GM12878 (cell line): ENCODE data around the gene WNT7A. TPM values are rescaled to one million over a fixed set of nuclear protein-coding genes. Genes with fewer than 3 reads are reported as not detected.

ENCODE experiments used
- ATAC-seq: fragments of 200-7000 bp; cut with Tn5 transposase; 3 replicates; pipeline ENCODE4 v1.9.1; 2020; ENCODE audit warnings: mild to moderate bottlenecking, moderate library complexity
- BruUV-seq: library from RNA; stranded (reverse); fragments of 400-500 nt; replicated peaks from 2 replicates; lab custom pipeline; 2021; lab: Mats Ljungman, UMichigan
- CTCF ChIA-PET: fragments of 300-600 bp; sonication (Branson Sonifier 250); formaldehyde crosslinking; extraction: SDS; loops from one replicate; lab custom pipeline; 2021; ENCODE audit warnings: inconsistent platforms; lab: Yijun Ruan, JAX
- POLR2A ChIA-PET: fragments of 350-600 bp; formaldehyde crosslinking; extraction: SDS; loops from one replicate; lab custom pipeline; 2021; ENCODE audit warnings: inconsistent platforms; lab: Charles Lee
- RAD21 ChIA-PET: fragments of 300-600 bp; sonication (Branson Sonifier 250); formaldehyde crosslinking; loops from one replicate; lab custom pipeline; 2023; ENCODE audit warnings: antibody characterized with exemption; ENCODE audit not compliant: unreplicated experiment; lab: Charles Lee
- SMC1A ChIA-PET: fragments of 300-600 bp; sonication (Branson Sonifier 250); formaldehyde crosslinking; loops from one replicate; lab custom pipeline; 2023; ENCODE audit not compliant: unreplicated experiment, uncharacterized antibody; lab: Charles Lee
- DNase-seq: peaks from one replicate; pipeline ENCODE4 v3.0.0-alpha.2; 2011; ENCODE audit warnings: low read depth, low spot score
- FAIRE-seq: peaks from 3 replicates; lab custom pipeline; 2011; peaks lifted over from hg19 to GRCh38; lab: Jason Lieb, UNC
- H2AFZ ChIP-seq: 2 replicates; pipeline ENCODE4 v1.6.0; 2011; ENCODE audit warnings: low read depth, low read length, control low read depth; ENCODE audit not compliant: control insufficient read depth
- H3K27ac ChIP-seq: 2 replicates; pipeline ENCODE4 v1.5.1; 2011; ENCODE audit warnings: control low read depth; ENCODE audit not compliant: control insufficient read depth, insufficient read depth
- H3K27me3 ChIP-seq, 2 experiments: replicated peaks in 1 of 2; 2 replicates each; pipeline versions ENCODE4 v1.6.0 to v1.6.1; 2011; ENCODE audit warnings: low read length in 1 of 2; ENCODE audit not compliant: control insufficient read depth in 2 of 2, insufficient read depth in 2 of 2
- H3K36me3 ChIP-seq, 2 experiments: 2 replicates each; pipeline ENCODE4 v1.5.1; 2011; ENCODE audit warnings: low read length in 1 of 2; ENCODE audit not compliant: control insufficient read depth in 2 of 2, insufficient read depth in 2 of 2
- H3K4me1 ChIP-seq: 2 replicates; pipeline ENCODE4 v1.6.1; 2011; ENCODE audit warnings: mild to moderate bottlenecking, low read length, moderate library complexity, mixed read lengths; ENCODE audit not compliant: control insufficient read depth, insufficient read depth
- H3K4me2 ChIP-seq: 2 replicates; pipeline ENCODE4 v1.6.0; 2011; ENCODE audit warnings: control low read depth; ENCODE audit not compliant: control insufficient read depth, insufficient read depth
- H3K4me3 ChIP-seq: fragments of 200-600 bp; sonication (generic); 2 replicates; pipeline ENCODE4 v1.5.1; 2016
- H3K79me2 ChIP-seq: 2 replicates; pipeline ENCODE4 v1.6.0; 2011; ENCODE audit warnings: low read length; ENCODE audit not compliant: control insufficient read depth, insufficient read depth
- H3K9ac ChIP-seq: 2 replicates; pipeline ENCODE4 v1.8.0; 2011; ENCODE audit warnings: low read length, control low read depth, mixed read lengths; ENCODE audit not compliant: control insufficient read depth, insufficient read depth
- H3K9me3 ChIP-seq: replicated peaks from 3 replicates; pipeline ENCODE4 v1.5.1; 2011; ENCODE audit warnings: mild to moderate bottlenecking, low read length; ENCODE audit not compliant: control insufficient read depth, insufficient read depth
- H4K20me1 ChIP-seq: 2 replicates; pipeline ENCODE4 v1.6.0; 2011; ENCODE audit not compliant: control insufficient read depth, insufficient read depth
- CREB1 ChIP-seq: IDR thresholded peaks from 2 replicates; pipeline ENCODE4 v1.6.1; 2012; ENCODE audit warnings: low read depth, mild to moderate bottlenecking, inconsistent platforms
- DPF2 ChIP-seq: fragments of 450-650 bp; IDR thresholded peaks from 2 replicates; pipeline ENCODE4 v1.6.1; 2017; ENCODE audit warnings: mild to moderate bottlenecking
- E2F4 ChIP-seq: IDR thresholded peaks from 2 replicates; pipeline ENCODE4 v1.6.1; 2012; ENCODE audit warnings: low read depth, low read length, improper control_type of control experiment
- E4F1 ChIP-seq: fragments of 450-650 bp; IDR thresholded peaks from 2 replicates; pipeline ENCODE4 v1.6.1; 2018; ENCODE audit warnings: borderline replicate concordance, mild to moderate bottlenecking; ENCODE audit not compliant: partially characterized antibody
- HSF1 ChIP-seq: fragments of 150-350 bp; IDR thresholded peaks from 2 replicates; pipeline ENCODE4 v1.6.1; 2014; ENCODE audit warnings: mild to moderate bottlenecking, low read depth, low read length
- RAD51 ChIP-seq: fragments of 450-650 bp; IDR thresholded peaks from 2 replicates; pipeline ENCODE4 v1.6.1; 2016; ENCODE audit warnings: moderate library complexity, mild to moderate bottlenecking, inconsistent platforms
- SREBF2 ChIP-seq: IDR thresholded peaks from 2 replicates; pipeline ENCODE4 v1.6.1; 2012; ENCODE audit warnings: mild to moderate bottlenecking, low read length
- in situ Hi-C: fragments of 300-500 bp; cut with MboI; formaldehyde crosslinking; loops from 9 replicates; pipeline ENCODE4 v1.14.3; 2018; ENCODE audit warnings: mixed read lengths
- intact Hi-C: fragments of 100-400 bp; cut with micrococcal nuclease; formaldehyde crosslinking; loops from one replicate; pipeline ENCODE4 v1.14.2; 2022; ENCODE audit not compliant: unreplicated experiment
- polyA plus RNA-seq, 11 experiments: library from polyadenylated mRNA; depleted of rRNA in 4 of 11; unstranded in 6 of 11; stranded (reverse) in 5 of 11; fragments of >200 nt; fragmentation: Nextera tagmentation in 4 of 11; fragmentation: Illumina TruSeq in 1 of 11; extraction: Ambion mirVana in 4 of 11; extraction: Trizol in 1 of 11; gene quantifications; 1 replicate in 1 of 11; 2 replicates in 10 of 11; pipeline versions ENCODE4 v1.2.1 to v1.2.3, GENCODE V29; 2011 to 2016; ENCODE audit warnings: inconsistent platforms in 2 of 11, missing spikeins in 2 of 11, low read depth in 1 of 11
- total RNA-seq, 4 experiments: library from RNA; depleted of rRNA in 3 of 4; stranded (reverse); fragments of >200 nt in 3 of 4; fragmentation: Illumina TruSeq in 1 of 4; extraction: Trizol in 1 of 4; gene quantifications; 2 replicates each; pipeline versions ENCODE4 v1.2.1 to v1.2.3, GENCODE V29; 2013 to 2021

The WNT7A gene
- total and polyA plus RNA-seq, 10 of the 15 experiments (the other 5 are each of a cell fraction or from before 2014, with no cell fraction given), result 0.08 TPM; not detected in 9

GRCh38 chr3:13826672-13827071 is 53.2 kb downstream of the WNT7A start:
- ChIA-PET SMC1A (no interaction called here), RAD21 (no interaction called here), POLR2A (no interaction called here), CTCF (interaction anchor here (0.6 kb wide), 1 partner anchor 600 kb away, joined by 3 read pairs; no protein-coding TSS in a partner anchor)
- no peak overlapping the region for H3K4me2 ChIP-seq
- ATAC-seq (no peak), DNase-seq (no peak), FAIRE-seq (no peak)
- H3K27ac ChIP-seq, result no peak overlapping the region
- in situ Hi-C loops (no loop called here), intact Hi-C loops (no loop called here)
- no peak overlapping the region for H3K4me3 ChIP-seq
- TF ChIP-seq HSF1 (no peak), SREBF2 (no peak), RAD51 (no peak), E2F4 (no peak), E4F1 (no peak), CREB1 (no peak), DPF2 (no peak)
- H3K36me3 ChIP-seq, result no peaks in the 10 kb centered on the region
- no peaks in the 10 kb centered on the region for H3K4me1 ChIP-seq
- no peaks in the 10 kb centered on the region for H3K9me3 ChIP-seq
- no peak overlapping the region for H3K9ac ChIP-seq
- no TSS peak for BruUV-seq
- H3K27me3 ChIP-seq, result 0 out of 4 replicates have a peak, but pooled peaks cover 0 to 2% of the 10 kb centered on the region in 2 experiments
- no peaks in the 10 kb centered on the region for H3K79me2 ChIP-seq
- no peak overlapping the region for H2AFZ ChIP-seq
- no peaks in the 10 kb centered on the region for H4K20me1 ChIP-seq
